ENCODE results near the gene FCGR2B.
"Not testable (repeated sequence)": the region's sequence is repeated elsewhere in the genome, so short reads cannot be mapped to it uniquely, and the experiment has no call there.

FCGR2B gene

DNA sequence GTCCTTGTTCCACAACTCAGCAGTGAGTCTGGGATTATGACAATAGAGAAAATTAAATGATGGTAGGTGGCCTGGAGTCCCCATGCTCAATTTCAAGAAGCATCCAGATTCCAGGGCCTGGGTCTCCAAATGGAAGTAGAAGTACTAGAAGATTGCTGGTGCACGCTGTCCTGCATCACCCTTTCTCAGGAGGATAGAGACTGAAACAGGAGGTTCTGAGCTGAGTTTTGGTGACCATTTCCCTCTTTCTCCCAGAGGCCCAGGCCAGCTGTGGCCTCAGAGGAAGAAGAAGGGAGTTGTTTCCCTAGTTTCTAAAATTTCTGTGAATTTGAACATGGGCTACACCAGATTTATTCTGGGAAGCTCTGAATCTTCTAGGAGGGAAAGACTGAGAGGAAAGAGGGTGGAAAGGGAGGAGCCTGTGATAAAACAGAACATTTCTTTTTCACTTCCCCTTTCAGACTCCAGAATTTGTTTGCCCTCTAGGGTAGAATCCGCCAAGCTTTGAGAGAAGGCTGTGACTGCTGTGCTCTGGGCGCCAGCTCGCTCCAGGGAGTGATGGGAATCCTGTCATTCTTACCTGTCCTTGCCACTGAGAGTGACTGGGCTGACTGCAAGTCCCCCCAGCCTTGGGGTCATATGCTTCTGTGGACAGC is at the start of gene FCGR2B:
TSS of gene FCGR2B (plus strand) at position 460 of the 656 bp plus-strand sequence. CDS start at position 559, 99 bp downstream.
- DNase-seq (ENCODE audit: low read depth, low spot score) = not testable (repeated sequence)

DNA sequence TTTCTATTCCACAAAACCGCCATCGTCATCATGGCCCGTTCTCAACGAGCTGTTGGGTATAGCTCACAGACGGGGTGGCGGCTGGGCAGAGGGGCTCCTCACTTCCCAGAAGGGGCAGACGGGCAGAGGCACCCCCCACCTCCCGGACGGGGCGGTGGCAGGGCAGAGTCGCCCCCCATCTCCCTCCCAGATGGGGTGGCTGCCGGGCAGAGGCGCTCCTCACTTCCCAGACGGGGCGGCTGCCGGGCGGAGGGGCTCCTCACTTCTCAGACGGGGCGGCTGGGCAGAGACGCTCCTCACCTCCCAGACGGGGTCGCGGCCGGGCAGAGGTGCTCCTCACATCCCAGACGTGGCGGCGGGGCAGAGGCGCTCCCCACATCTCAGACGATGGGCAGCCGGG is 46.5 kb upstream of the FCGR2B start:
- DNase-seq (ENCODE audit: low read depth, low spot score) = not testable (repeated sequence)

DNA sequence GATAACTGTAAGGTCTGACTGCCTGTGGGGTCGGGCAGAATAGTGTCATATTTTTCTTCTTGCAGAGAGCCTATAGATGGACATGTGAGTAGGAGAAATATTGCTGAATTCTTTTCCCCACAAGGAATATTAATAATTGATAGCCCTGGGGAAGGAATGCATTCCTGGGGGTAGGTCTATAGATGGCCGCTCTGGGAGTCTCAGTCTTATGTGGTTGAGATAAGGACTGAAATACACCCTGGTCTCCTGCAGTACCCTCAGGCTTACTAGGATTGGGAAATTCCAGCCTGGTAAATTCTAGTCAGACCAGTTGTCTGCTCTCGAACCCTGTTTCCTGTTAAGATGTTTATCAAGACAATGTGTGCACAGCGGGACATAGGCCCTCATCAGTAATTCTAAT is 44.4 kb upstream of the FCGR2B start:
- not testable (repeated sequence) for DNase-seq (ENCODE audit: low read depth, low spot score)

DNA sequence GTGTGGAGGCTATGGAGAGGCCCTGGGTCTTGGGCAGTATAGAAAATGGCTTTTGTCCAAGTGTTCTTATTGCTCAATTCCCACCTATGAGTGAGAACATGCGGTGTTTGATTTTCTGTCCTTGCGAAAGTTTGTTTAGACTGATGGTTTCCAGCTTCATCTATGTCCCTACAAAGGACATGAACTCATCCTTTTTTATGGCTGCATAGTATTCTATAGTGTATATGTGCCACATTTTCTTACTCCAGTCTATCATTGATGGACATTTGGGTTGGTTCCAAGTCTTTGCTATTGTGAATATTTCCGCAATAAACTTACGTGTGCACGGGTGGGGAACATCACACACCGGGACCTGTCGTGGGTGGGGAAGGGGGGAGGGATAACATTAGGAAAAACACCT is 42.5 kb upstream of the FCGR2B start:
- DNase-seq (ENCODE audit: low read depth, low spot score) = not testable (repeated sequence)

DNA sequence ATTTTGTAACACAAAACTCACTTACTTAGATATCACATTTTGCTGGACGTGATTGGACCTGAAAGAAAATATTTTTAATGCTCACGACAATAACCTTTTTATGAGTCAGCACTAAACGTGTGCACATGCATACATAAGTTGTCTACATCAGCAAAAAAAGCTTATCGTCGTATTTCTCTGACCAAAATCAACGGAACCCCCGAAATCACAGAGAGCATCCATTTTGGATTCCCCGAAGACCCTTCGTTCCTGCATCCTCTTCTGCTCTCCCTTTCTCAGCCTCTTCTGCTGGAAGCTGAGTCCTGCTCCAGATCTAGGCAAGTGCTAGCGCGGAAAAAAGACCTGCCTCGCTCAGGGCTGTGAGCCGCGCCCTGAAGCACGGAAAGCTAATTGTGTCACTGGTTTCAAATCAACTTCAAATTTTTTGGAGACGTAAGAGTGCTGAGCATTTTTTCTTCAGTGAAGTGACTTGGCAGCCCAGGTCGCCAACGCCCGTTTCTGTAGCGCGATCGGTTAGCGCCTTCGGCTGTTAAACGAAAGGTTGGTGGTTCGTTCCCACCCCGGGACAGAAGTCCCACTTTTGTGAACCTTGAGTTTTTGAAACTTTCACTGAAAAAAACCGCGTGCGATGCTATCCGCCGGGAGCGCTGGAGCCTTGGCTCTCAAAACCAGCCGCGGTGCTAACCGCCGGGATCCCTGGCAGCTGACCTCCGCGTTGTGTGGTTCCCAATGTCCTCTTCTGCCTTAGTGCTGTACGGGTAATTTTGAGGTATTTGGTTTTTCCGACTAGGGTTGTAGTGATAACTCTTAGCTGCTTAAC is 41.6 kb upstream of the FCGR2B start:
- DNase-seq (ENCODE audit: low read depth, low spot score) = not testable (repeated sequence)

DNA sequence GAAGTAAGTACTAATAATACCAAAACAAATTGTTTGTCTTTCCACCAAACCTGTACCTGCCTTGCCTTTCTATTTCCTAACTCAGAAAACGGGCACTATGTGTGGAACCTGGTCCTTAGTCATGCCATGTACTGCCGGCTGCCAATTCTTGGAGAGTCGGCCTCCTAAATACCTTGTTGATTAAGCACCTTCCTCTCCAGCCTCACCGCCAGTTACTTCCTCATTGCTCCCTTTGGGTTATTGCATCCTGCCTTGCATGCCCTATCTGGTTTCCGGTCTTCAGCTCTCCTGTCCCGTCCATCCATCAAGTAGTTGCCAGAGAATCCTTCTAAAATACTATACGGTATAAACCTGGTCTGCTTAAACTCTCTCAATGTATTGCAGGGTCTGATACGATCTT is 40.9 kb upstream of the FCGR2B start:
- not testable (repeated sequence) for DNase-seq (ENCODE audit: low read depth, low spot score)

DNA sequence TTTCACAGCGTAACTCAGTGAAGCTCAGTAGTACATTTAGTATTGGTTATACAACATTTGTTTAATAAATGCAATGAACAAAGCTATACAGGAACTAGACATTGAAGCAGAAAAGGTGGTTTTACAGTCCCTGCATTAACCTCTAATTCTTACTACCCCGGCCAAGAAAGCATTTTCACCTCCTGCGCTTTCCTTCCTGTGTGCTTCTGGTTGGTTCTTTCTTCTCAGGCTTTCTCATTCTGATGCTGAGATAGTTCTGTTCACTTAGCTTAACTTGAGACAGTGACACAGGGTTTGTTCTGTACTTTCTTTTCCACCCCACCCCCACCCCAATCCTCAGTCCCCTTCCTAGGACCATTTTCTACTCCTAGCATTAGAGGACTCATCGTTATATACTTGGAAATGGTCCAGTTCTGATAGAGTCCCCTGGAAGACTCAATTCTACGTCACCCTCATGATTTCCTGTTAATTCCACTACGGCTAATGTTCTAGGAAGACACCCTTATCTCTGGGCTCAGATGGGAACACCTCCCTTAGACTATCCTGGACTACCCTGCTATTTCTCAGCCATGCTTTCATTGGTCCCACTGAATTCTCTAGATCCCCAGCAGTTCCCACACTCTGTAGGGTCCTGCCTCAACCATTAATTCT is 39.4 kb upstream of the FCGR2B start:
- DNase-seq (ENCODE audit: low read depth, low spot score) = not testable (repeated sequence)

DNA sequence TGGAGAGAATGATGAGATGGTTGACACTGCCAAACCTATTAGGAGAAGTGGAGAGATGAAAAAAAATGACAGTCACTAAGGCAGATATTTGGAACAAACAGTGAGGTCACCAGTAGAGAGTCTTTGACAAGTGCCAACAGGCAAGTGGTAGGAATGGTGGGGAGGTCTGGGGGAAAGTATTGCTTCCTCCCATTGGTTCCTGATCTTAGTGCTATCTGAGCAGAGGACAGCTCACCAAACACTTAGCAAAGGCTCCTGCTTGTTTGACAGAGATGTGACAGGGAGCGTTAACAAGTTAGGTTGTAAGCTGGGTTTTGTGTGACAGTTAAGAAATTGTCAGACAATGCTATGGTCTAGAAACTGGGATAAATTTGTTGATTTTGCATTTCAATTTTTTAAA is 38.3 kb upstream of the FCGR2B start:
- not testable (repeated sequence) for DNase-seq (ENCODE audit: low read depth, low spot score)

DNA sequence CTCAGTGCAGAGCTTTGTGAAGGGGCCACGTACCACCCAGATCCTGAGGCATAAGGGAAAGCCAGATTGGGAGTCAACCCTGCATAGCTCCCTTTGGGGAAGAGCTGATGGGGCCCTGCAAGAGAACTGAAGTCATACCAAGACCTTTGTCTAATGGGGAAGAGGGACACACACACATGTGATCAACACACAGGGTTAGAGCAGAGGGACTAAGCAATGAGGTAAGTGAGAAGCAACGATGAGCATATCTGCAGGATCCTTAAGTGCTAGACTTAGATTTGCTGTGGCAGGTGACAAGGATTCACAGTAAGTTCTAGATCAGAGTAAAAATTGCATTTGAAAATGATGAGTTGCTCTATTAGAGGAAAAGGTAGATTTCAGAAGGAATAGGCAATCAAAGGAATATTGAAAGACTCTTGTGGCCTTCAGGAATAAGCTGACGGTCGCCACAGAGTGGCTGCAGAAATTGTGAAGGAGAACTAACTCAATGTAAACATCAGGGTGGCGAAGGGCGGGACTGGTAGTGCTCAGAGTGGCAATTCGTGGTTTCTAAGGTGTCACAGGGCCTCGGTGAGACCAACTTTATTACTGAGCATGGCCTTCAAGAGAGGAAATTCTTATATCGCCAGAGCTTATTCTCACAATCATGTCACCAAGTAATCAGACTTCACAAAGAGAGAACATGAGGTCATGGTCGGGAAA is 36.3 kb upstream of the FCGR2B start:
- DNase-seq (ENCODE audit: low read depth, low spot score) = not testable (repeated sequence)

DNA sequence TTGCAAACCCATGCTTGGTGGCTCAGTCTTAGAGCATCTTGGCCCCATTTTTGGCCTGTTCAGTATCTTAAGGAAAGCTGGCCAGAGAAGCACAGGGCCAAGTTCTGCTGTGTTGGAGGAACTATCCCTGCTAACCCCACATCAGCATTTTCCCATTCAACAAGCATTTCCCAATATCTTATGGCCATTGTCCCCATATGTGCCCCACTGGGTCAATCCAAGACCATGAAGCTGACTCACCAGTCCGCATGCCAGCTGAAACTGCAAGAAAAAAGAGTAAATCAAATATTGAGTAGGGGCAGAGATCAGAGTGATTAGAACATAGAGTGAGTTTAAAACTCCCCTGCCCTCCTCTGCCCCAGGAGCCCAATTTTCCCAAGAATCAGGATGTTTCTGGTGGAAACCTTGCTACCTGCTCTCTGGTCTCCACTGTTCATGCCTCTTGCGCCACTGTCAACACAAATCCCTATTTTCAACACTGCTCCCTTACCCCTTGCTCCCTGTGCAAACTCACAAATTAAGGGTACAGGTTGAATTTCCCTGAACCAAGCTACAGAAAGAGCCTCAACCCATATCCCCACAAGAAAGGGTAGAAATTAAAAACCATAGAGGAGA is 32.7 kb upstream of the FCGR2B start:
- DNase-seq (ENCODE audit: low read depth, low spot score) = not testable (repeated sequence)

DNA sequence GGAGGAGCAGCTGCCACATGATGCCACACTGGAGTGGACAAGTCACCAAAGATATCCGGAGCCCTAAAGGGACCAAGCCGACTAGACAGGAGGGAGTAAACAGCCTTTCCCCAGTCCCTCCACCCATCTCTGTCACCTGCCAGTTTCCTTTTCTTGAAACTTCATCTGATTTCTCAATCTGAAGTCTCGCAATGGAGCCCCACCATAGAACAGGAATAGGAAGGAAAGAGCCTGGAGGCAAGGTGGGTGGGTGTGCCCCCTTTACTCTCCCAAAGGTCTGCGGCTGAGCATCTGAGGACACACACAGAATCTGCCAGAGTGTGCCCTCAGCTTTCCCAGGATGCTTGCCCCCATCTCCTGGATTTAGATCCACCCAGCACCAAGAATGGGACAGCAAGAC is 31.9 kb upstream of the FCGR2B start, which contains the start of gene FCGR3B:
TSS of gene FCGR3B (minus strand) at position 101 of the 400 bp plus-strand sequence. CDS start at position 19, 82 bp downstream.
- DNase-seq (ENCODE audit: low read depth, low spot score) = no peak

DNA sequence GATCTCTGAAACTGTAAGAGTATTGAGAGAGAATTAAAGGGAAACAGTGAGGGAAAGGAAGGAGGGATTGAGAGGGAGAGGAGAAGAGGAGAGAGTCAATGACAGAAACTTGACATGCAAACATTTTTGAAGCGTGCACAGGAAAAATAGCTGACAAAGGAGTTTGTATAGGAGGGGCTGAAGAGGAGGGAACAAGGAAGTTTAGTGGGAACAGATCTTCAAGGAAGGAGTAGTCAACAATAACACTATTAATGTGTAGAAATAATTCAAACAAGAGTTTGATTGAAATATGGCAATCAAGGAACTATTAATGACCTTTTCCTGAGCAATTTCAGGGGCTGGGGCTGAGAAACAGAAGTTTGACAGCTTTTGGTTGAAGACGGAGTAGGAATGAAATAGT is 27.9 kb upstream of the FCGR2B start:
- not testable (repeated sequence) for DNase-seq (ENCODE audit: low read depth, low spot score)

DNA sequence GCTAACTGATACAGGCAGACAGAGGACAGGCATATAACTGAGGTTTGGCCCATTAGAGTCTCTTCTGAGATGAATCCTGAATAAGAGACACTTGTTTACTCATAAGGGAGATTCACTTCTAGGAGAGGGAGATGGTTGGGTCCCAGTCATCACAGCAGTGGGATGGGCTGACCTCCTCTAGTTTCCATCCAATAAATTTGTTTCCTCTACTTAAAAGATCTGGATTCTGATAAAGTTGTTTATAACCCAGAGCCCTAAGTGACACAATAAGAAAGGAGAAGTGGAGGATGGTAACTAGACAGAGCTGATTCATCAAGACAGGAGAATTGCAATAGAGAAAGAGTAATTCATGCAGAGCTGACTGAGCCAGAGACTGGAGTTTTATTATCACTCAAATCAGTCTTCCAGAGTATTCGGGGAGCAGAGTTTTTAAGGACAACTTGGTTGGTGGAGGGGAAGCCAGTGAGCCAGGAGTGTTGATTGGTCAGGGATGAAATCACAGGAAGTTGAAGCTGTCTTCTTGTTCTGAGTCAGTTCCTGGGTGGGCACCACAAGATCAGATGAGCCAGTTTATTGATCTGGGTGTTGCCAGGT is 26.7 kb upstream of the FCGR2B start:
- DNase-seq (ENCODE audit: low read depth, low spot score) = not testable (repeated sequence)

DNA sequence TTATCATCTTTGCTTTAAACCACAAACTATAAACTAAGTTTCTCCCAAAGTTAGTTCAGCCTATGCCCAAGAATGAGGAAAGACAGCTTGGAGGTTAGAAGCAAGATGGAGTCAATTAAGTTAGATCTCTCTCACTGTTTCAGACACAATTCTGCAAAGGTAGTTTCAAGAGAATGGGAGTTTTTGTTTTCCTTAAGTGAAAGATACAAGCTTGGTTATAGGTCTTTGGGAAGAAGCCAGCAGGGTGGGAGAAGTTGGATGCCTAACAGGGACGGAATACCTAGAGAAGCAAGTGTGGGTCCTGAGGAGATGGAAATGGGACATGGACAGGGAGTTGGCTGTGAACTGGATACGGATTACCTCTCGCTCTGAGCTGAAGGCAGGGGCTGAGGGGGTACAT is 26.0 kb upstream of the FCGR2B start:
- DNase-seq (ENCODE audit: low read depth, low spot score) = not testable (repeated sequence)

DNA sequence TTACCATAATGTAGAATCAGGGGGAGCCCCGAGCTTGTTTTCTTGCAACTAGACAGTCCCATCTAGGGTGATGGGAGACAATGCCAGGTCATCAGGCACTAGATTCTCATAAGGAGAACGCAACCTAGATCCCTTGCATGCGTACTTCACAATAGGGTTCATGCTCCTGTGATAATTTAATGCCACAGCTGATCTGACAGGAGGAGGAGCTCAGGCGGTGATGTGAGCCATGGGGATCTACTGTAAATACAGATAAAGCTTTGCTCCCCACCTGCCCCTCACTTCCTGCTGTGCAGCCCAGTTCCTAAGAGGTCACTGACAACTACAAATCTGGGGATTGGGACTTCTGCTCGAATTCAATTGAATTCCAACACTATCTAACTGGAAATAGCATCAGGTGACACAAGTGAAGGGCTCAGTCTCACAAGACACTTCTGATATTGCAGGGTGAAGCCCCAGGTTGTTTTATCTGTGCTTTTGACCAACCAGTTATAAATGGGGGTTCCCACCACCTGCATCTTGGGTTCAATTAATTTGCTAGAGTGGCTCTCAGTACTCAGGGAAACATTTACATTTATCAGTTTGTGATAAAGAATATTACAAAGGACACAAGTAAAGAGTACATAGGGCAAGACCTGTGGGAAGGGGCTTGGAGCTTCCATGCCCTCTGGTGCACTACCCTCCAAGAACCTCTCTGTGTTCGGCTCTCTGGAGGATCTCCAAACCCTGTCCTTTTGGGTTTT is 24.5 kb upstream of the FCGR2B start:
- not testable (repeated sequence) for DNase-seq (ENCODE audit: low read depth, low spot score)

DNA sequence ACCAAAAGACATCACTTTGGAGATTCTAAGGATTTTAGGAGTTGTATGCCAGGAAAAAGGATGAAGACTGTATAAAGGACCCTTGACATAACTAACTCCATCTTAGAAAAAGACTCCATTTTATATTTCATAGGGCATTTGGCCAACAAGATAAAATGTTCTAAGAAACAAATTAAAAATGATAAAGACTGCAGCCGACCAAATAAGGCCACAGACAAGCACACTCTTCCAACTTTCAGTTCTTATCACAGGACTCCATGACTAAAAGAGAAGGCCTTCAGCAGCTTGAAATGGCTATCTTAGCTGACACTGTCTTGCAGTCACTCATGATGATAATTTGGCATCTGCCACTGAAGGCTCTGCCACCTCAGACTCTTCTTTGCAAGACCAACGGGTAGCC is 23.7 kb upstream of the FCGR2B start:
- DNase-seq (ENCODE audit: low read depth, low spot score) = not testable (repeated sequence)

DNA sequence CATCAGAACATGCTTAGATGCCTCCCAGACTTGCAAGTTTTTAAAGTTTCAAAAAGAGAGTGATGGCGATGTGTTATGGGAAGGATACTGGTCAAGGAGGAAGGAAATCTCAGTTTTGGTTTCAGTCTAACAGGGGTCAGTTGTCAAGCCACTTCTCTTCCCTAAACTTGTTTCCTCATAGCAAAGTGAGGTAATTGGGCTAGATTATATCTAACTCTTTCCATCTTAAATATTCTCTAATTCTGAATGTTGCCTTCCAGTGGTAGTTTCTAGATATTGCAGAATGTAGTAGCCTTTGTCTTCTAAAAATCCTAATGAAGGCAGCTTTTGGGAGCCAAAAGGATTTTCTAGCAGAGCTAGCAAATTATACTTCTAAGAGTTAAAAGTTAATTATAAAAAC is 20.2 kb upstream of the FCGR2B start:
- not testable (repeated sequence) for DNase-seq (ENCODE audit: low read depth, low spot score)

DNA sequence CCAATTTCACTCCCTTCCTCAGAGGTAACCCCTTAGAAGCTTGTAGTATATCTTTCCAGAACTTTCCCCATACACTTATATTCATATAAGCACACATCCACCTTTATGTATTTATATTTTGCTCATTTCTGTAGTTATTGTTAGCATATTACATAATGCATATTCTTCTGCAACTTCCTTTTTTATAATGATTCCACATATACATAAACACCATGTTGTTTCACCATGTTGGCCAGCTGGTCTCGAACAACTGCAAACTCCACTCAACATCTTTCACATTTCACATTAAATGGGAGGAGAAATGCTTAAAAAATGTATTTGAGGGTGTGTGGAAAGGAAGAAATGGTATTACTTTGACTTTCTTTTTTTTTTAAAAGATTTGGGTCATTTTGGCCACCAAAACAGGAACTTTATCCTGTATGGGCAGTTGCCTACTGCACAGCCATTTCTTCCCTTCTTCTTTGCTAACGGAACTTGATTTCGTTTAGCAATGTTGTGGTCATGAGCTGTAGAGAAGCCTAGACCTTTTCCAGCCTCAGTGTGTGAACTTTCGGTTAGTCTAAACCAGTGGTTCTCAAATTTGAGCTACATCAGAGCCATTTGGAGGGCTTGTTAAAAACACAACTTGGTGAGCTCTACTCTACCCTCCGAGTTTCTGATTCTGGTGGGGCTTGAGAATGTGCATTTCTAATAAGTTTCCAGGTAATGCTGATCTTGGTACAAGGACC is 19.3 kb upstream of the FCGR2B start:
- not testable (repeated sequence) for DNase-seq (ENCODE audit: low read depth, low spot score)

DNA sequence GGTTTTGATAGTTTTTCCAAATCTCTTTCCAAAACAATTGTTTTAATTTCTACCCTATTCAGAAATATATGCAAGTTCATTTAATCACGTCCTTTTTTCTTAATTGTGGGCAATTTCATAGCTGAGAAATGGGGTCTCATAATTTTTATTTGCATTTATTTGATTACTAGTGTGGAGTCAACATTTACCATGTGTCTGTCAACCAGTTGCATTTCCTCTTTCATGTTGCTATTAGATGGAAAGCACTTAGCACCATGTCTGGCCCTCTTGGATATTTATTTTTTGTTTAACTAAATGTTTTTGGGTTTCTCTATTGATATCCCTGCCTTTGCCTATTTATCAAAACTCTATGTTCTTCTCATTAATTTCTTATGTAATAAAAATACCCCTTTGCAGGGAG is 18.1 kb upstream of the FCGR2B start:
- not testable (repeated sequence) for DNase-seq (ENCODE audit: low read depth, low spot score)

All from smooth muscle cell of the brain vasculature (primary cell).